ENCODE measurements around the gene HSF5. TPM values are rescaled to one million over a fixed set of nuclear protein-coding genes. Genes with fewer than 3 reads are reported as not detected.

The HSF5 gene
- total RNA-seq, 2 donors from 2014 or later, result 2.0 to 3.9 TPM

- no peaks in the 10 kb centered on the region for H3K36me3 Mint-ChIP-seq
- DNase-seq (ENCODE audit: low spot score in 2 of 2) (peak; percentile 59 to 69), ATAC-seq (peak; percentile 97 to 98)
- H3K27ac Mint-ChIP-seq, result no peak overlapping the region
- no peaks in the 10 kb centered on the region for H3K9me3 Mint-ChIP-seq
Measured at GRCh38 chr17:58447039-58447975, 40.9 kb downstream of the HSF5 start.

GRCh38 chr17:58446086-58446485 lies 42.1 kb downstream of the HSF5 start:
- Mint-ChIP-seq H3K9me3 (no peaks in the 10 kb centered on the region), H3K27ac (no peak overlapping the region), H3K36me3 (no peaks in the 10 kb centered on the region)
- no peak for DNase-seq (ENCODE audit: low spot score in 2 of 2)
- no peak for ATAC-seq

GRCh38 chr17:58436805-58437239 lies 51.4 kb downstream of the HSF5 start:
- H3K27ac Mint-ChIP-seq, result no peak overlapping the region
- ATAC-seq (no peak), DNase-seq (ENCODE audit: low spot score in 2 of 2) (no peak)
- H3K36me3 Mint-ChIP-seq, result no peaks in the 10 kb centered on the region
- no peaks in the 10 kb centered on the region for H3K9me3 Mint-ChIP-seq

GRCh38 chr17:58436245-58436644 lies 52.0 kb downstream of the HSF5 start:
- DNase-seq (ENCODE audit: low spot score in 2 of 2), result no peak
- no peak for ATAC-seq
- Mint-ChIP-seq H3K9me3 (no peaks in the 10 kb centered on the region), H3K27ac (no peak overlapping the region), H3K36me3 (no peaks in the 10 kb centered on the region)

DNA sequence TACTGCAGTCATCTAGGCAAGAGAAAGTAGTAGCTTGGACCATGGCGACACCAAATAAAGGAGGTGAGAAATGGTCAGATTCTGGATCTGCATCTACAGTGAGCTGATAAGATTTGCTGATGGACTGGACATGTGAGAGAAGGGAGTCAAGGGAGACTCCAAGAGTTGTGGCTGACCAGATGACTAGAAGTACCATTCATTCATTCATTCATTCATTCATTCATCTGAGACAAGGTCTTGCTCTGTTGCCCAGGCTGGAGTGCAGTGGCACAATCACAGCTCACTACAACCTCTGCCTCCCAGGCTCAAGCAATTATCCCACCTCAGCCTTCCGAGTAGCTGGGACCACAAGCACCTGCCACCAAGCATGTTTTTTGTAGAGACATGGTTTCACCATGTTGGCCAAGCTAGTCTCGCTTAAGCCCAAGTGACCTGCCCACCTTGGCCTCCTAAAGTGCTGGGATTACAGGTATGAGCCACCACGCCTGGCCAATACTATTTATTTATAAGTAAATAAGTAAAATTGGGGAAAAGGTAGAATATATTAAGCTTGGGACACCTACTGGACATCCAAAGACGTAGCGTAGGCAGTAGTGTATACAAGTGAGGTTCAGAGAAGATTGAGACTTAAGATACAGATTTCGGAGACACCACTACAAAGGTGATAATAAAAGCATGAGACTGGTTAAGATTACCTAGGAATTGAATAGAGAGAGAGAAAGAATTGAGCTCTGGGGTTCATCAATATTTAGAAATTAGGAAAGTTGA lies 55.2 kb downstream of the HSF5 start:
- no peaks in the 10 kb centered on the region for H3K36me3 Mint-ChIP-seq
- ATAC-seq (no peak), DNase-seq (ENCODE audit: low spot score in 2 of 2) (no peak)
- H3K9me3 Mint-ChIP-seq, result no peaks in the 10 kb centered on the region
- H3K27ac Mint-ChIP-seq, result no peak overlapping the region

DNA sequence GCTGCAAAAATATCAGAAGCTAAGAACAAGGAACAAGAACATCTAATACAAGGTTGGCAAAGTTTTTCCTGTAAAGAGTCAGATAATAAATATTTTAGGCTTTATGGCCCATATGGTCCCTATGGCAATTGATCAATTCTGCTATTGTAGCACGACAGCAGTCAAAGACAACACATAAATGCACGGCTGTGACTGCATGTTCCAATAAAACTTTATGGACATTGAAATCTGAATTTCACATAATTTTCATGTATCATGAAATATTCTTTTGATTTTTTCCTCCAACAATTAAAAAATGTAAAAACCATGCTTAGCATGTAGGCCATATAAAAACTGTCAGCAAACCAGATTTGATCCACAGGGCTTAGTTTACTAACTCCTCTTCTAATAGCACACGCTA lies 60.4 kb downstream of the HSF5 start:
- no peaks in the 10 kb centered on the region for H3K9me3 Mint-ChIP-seq
- no peak for ATAC-seq
- H3K27ac Mint-ChIP-seq, result no peak overlapping the region
- no peaks in the 10 kb centered on the region for H3K36me3 Mint-ChIP-seq
- no peak for DNase-seq (ENCODE audit: low spot score in 2 of 2)

DNA sequence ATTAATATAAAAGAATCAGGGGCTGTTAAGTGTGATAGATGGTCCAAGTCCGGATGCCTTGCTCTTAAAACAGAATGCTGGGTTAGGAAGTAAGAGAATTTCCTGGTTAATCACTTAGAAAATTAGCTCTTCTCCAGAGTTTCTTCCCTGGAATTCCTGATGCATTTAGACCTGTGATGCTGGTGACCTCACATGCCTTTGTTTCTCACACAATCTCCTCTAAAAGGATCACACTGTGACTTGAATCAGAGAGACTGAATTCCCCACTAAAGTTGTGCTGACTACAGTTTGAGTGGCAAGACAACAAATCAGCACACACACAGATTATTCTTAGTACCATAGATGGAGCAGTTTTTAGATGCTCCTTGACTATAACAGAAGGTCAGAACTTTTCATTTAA lies 66.5 kb downstream of the HSF5 start:
- DNase-seq (ENCODE audit: low spot score in 2 of 2), result no peak
- no peak overlapping the region for H3K27ac Mint-ChIP-seq
- H3K36me3 Mint-ChIP-seq, result no peaks in the 10 kb centered on the region
- no peaks in the 10 kb centered on the region for H3K9me3 Mint-ChIP-seq
- ATAC-seq, result no peak

- Mint-ChIP-seq H3K36me3 (no peaks in the 10 kb centered on the region), H3K27ac (no peak overlapping the region), H3K9me3 (no peaks in the 10 kb centered on the region)
- DNase-seq (ENCODE audit: low spot score in 2 of 2) (no peak), ATAC-seq (no peak)
Measured at GRCh38 chr17:58420827-58421226, 67.4 kb downstream of the HSF5 start.

DNA sequence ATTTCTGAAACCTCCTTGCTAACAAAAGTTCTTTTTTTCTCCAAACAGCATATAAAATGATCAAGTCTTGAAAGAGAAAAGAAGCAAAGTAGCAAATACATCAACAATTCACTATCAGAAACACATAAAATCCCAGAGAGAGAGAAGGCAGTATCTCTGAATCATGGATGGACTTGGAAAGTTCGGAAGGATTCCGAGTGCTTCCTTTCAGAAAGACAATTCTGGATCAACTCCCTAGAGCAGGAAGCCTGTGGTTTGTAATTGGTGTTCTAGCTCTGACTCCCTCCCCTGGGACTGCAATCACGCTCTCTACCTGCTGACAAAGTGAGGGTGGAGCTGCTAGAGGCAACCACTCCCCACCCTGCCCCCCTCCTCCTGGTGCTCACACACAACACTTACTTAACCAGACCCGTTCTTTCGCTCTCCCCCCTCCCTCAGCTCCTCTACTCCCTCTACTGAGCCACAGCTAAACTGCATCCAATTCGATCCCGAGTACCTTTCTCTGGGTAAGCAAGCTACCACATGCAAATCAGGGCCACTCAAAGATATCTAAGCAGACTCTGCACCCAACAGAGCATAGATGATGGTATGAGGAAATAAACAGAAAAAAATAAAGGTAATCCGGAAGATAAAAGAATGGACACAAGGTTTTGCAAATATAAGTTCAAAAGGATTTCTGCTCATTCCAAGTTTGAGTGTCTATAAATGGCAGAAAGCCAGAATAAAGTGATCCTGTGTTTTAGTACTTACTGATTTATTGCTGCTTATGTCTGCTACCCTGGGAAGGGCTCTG lies 70.7 kb downstream of the HSF5 start, which contains the start of gene RNF43:
Gene RNF43 (minus strand): TSS at position 235 of the 793 bp plus-strand sequence. CDS start 1,957 bp downstream, outside the sequence.
- H3K36me3 Mint-ChIP-seq, result no peaks in the 10 kb centered on the region
- H3K27ac Mint-ChIP-seq, result peak within 1 kb of the TSS in 1 of 2 donors; percentile 32
- DNase-seq (ENCODE audit: low spot score in 2 of 2) (peak; percentile 76 to 79), ATAC-seq (peak; percentile 100)
- H3K9me3 Mint-ChIP-seq, result no peaks in the 10 kb centered on the region

DNA sequence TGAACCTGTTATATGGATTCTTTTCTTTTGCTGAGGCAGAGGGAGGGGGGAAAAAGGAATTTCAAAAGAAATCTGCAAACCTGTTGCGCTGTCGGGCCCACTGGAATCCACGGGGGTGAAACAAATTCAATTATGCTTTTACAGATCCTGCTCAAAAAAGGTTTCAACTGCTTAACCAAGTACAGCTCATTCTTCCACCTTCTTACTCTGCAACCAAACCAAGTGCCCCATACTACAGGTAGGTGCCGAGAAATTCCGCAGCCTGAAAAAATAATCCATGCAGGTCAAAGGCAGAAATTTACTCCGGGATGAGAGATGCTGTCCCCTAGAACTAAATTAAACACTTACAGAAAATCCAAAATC lies 71.3 kb downstream of the HSF5 start:
- Mint-ChIP-seq H3K9me3 (no peaks in the 10 kb centered on the region), H3K36me3 (no peaks in the 10 kb centered on the region), H3K27ac (peak overlapping the region in 1 of 2 donors; percentile 32)
- ATAC-seq (no peak), DNase-seq (ENCODE audit: low spot score in 2 of 2) (no peak)

DNA sequence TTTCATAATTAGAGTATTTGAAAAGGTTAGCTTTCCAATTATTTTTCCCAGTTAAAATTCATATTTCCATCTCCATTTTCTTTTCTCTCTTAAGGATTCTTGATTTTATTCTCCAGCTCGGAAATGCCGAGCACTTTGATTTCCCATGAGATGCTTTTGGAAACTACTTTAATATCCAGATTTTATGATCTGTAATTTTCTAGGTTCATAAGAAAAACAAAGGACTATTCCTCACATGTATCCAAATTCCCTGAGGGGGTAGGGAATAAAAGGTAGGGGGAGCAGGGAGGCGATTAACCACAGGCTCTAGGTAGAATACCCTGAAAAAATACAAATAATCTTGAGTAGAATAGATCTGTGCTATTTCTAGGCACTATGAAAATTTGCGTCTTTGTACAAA lies 71.8 kb downstream of the HSF5 start:
- DNase-seq (ENCODE audit: low spot score in 2 of 2), result no peak
- no peak for ATAC-seq
- H3K9me3 Mint-ChIP-seq, result no peaks in the 10 kb centered on the region
- H3K27ac Mint-ChIP-seq, result no peak overlapping the region
- no peaks in the 10 kb centered on the region for H3K36me3 Mint-ChIP-seq

GRCh38 chr17:58415371-58416055 lies 72.7 kb downstream of the HSF5 start:
- DNase-seq (ENCODE audit: low spot score in 2 of 2) (no peak), ATAC-seq (no peak)
- no peak overlapping the region for H3K27ac Mint-ChIP-seq
- no peaks in the 10 kb centered on the region for H3K9me3 Mint-ChIP-seq
- H3K36me3 Mint-ChIP-seq, result no peaks in the 10 kb centered on the region

DNA sequence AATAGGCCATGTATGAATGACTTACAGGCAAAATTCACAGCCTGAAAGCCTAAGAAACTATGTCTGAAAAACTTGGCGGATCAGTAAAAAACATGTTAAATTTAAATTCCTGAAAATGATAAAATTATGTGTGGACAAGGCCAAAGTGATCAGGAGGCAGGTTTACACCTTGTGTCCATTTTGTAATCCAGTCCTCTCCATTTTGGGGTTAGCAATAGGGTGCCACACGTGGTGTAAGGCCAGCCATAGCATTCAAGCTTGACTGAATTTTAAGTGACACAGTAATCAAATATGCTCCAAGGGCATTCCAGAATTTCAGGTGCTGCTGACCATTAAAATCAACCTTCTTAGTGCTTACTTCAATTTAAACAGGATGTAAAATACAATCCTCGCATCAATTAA lies 73.6 kb downstream of the HSF5 start:
- Mint-ChIP-seq H3K27ac (no peak overlapping the region), H3K36me3 (no peaks in the 10 kb centered on the region), H3K9me3 (no peaks in the 10 kb centered on the region)
- no peak for DNase-seq (ENCODE audit: low spot score in 2 of 2)
- ATAC-seq, result no peak

GRCh38 chr17:58413684-58414083 lies 74.5 kb downstream of the HSF5 start:
- no peak for ATAC-seq
- no peaks in the 10 kb centered on the region for H3K36me3 Mint-ChIP-seq
- H3K27ac Mint-ChIP-seq, result no peak overlapping the region
- DNase-seq (ENCODE audit: low spot score in 2 of 2), result no peak
- H3K9me3 Mint-ChIP-seq, result no peaks in the 10 kb centered on the region

- H3K27ac Mint-ChIP-seq, result no peak overlapping the region
- DNase-seq (ENCODE audit: low spot score in 2 of 2), result no peak
- peak in 1 of 2 donors; percentile 35 for ATAC-seq
- H3K36me3 Mint-ChIP-seq, result no peaks in the 10 kb centered on the region
- H3K9me3 Mint-ChIP-seq, result no peaks in the 10 kb centered on the region
Measured at GRCh38 chr17:58412961-58413586, 75.1 kb downstream of the HSF5 start.
